ENCODE results near the gene GFRA1.

- TF ChIP-seq CTCF (conservative IDR thresholded peaks at IDR 0.05; ENCODE audit: low read length), result no peak
- no peak for TF ChIP-seq EZH2phosphoT487 (IDR thresholded peaks at IDR 0.05; ENCODE audit: borderline replicate concordance, low read depth, low read length)
Measured at GRCh38 chr10:116276981-116277380, 4.0 kb upstream of the GFRA1 start.
